Activated T-helper 1 cell treated with Interleukin-2 at 50 U/mL for 16 hours (primary cell): ENCODE results near the gene HIVEP3.

Experiments
- DNase-seq: peaks from one replicate; pipeline ENCODE4 v3.0.0-alpha.2; 2020; ENCODE audit warnings: low read depth

The HIVEP3 gene

GRCh38 chr1:41483001-41483850, 435.5 kb downstream of the HIVEP3 start:
- DNase-seq, result no peak

- DNase-seq, result no peak
Measured at GRCh38 chr1:41482001-41482765, 436.5 kb downstream of the HIVEP3 start.

- DNase-seq, result no peak
Measured at GRCh38 chr1:41481109-41481775, 437.5 kb downstream of the HIVEP3 start.

GRCh38 chr1:41480204-41481108, 438.3 kb downstream of the HIVEP3 start:
- no peak for DNase-seq

DNA sequence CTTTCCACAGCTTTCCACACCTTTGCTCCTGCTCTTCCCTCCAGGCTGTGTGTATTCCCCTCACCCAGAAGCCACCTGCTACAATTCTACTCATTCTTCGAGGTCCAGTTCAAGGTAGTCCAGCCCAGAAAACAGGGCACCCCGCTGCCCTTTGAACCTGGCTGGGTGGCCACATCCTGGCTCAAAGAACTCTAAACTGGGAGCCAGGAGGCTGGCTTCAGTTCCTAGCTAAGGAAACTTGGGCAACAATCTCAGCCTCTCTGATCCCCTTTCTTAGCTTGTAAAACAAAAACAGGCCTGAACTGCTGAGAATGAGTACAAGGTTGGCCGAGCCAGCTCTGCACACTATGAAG, 438.9 kb downstream of the HIVEP3 start:
- no peak for DNase-seq

GRCh38 chr1:41479000-41479807, 439.5 kb downstream of the HIVEP3 start:
- no peak for DNase-seq

- no peak for DNase-seq
Measured at GRCh38 chr1:41478118-41478748, 440.5 kb downstream of the HIVEP3 start.

GRCh38 chr1:41476807-41477361, 441.8 kb downstream of the HIVEP3 start:
- DNase-seq, result no peak

GRCh38 chr1:41475859-41476567, 442.7 kb downstream of the HIVEP3 start:
- DNase-seq, result no peak

DNA sequence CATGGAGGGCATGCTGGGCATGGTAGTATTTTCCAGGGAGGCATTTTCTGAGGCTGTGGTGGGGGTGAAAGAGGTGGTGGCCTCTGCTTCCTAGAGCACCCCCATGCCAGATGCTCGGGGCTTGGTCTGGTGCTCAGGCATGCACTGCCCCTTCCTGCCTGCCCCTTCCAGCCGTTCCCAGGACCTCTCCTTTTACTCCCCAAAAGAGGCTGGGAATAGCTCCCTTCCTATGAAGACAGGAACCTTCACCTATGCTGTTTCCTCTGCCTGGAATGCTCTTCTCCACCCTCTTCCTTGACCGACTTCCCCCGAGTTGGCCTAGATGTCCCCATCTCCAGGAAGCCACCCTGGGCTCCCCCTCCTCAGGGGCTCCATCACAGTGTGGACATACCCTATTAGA, 443.4 kb downstream of the HIVEP3 start:
- no peak for DNase-seq

GRCh38 chr1:41474490-41475271, 444.0 kb downstream of the HIVEP3 start:
- DNase-seq, result no peak

GRCh38 chr1:41473738-41474362, 444.9 kb downstream of the HIVEP3 start:
- DNase-seq, result no peak

GRCh38 chr1:41471658-41472057, 447.1 kb downstream of the HIVEP3 start:
- no peak for DNase-seq

DNA sequence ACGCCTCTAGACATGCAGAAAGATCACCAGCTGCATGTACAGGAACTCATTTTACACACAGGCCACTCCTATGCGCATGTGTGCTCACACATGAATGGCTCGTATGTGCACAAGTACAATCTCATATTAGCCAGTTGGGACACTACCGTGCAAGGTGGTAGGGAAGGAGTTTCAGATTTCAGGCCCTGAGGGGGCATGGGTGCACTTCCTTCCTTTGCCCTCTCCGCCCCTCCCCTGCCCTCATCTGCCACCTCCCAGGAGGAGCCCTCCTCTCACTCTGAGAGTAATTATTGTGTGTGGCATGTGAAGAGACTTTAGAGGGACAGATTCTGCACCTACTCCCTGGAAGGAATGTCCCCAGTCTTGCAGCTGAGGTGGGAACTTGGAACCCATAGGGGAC, 449.0 kb downstream of the HIVEP3 start:
- DNase-seq, result no peak

DNA sequence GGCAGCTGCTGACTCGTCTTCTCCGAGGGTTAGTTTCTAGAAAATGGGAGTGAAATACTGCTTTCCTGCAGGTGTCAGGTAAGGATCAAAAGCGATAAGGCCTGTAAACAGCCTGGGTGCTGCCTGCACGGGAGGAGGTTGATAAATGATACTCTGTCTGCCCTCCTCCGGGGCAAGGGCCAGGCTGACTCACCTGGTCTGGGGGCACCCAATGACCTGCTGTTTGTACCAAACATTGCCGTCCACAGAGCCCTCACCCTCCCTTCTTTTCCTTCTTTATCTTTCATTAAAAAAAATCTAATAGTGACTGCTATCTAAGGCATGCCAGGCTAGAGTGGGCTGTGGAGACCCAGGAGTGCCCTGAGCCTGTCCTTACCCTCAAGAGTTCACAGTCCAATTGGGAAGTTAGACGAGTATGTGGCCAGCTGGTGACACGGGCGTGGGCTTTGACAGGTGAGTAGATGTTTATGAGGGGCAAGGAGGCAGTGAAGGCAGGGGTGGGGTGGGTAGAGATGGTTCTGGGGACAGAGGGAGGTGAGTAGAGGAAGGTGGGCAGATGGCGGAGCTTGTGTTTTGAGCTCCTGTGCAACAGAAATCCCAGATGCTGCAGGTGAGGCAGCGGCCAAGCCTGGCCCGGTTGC, 450.5 kb downstream of the HIVEP3 start:
- no peak for DNase-seq

- no peak for DNase-seq
Measured at GRCh38 chr1:41467673-41468072, 451.0 kb downstream of the HIVEP3 start.

GRCh38 chr1:41466146-41466545, 452.6 kb downstream of the HIVEP3 start:
- DNase-seq, result no peak

GRCh38 chr1:41465741-41466140, 453.0 kb downstream of the HIVEP3 start:
- no peak for DNase-seq
